ENCODE results near the gene ZNF283. TPM values are rescaled to one million over a fixed set of nuclear protein-coding genes. Genes with fewer than 3 reads are reported as not detected.

Gene ZNF283
- total and polyA plus RNA-seq, 4 donors: 0.65 to 6.4 (median 2.9) TPM

DNA sequence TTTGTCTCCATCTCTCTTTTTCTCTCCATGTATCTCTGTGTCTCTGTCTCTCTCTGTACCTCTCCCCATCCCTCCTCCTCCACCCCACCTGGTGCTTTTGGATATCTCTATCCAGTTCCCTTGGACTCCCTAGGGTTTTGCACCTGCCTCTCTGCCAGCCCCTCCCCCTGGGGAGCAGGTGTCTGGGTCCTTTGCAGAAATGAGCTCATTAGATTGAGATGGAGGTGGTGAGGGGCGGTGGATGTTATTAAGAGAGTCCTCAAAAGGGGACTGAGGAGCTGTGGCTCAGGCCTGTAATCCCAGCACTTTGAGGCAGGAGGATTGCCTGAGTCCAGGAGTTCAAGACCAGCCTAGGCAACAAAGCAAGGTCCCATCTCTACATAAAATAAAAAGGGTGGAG lies 48.5 kb upstream of the ZNF283 start:
- 87% methylated on average over 1 of the region's 1 CpG for WGBS
- DNase-seq (ENCODE audit: low spot score): no peak
- peaks cover 5 to 8% (median 6%) of the 10 kb centered on the region in 4 donors for H3K4me1 ChIP-seq (ENCODE audit: control insufficient read depth in 4 of 4, insufficient read depth in 4 of 4, low read length in 3 of 4)

More for the DNA sequence above, 48.5 kb upstream of the ZNF283 start:
- H3K36me3 ChIP-seq (ENCODE audit: control insufficient read depth in 4 of 4, insufficient read depth in 3 of 4, low read depth in 1 of 4, low read length in 3 of 4): no peaks in the 10 kb centered on the region
- no peak overlapping the region for H3K4me3 ChIP-seq (ENCODE audit: low read depth in 1 of 3, low read length in 3 of 3)
- H3K27me3 ChIP-seq (ENCODE audit: control insufficient read depth in 4 of 4, insufficient read depth in 4 of 4, low read length in 3 of 4): peaks cover 0 to 4% (median 0%) of the 10 kb centered on the region in 4 donors
- no peak overlapping the region for H3K27ac ChIP-seq (ENCODE audit: low read depth in 1 of 2, low read length in 2 of 2)
- TF ChIP-seq, protein P1, sequence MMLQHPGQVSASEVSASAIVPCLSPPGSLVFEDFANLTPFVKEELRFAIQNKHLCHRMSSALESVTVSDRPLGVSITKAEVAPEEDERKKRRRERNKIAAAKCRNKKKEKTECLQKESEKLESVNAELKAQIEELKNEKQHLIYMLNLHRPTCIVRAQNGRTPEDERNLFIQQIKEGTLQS (IDR thresholded peaks at IDR 0.05): no peak
- TF ChIP-seq GABPA (IDR thresholded peaks at IDR 0.05 in 1 of 2, conservative IDR thresholded peaks at IDR 0.05 in 1 of 2): no peak
- no peak for TF ChIP-seq RAD21 (IDR thresholded peaks at IDR 0.05)
- no peak for TF ChIP-seq NR2F2 (IDR thresholded peaks at IDR 0.05)
- TF ChIP-seq, protein P2, sequence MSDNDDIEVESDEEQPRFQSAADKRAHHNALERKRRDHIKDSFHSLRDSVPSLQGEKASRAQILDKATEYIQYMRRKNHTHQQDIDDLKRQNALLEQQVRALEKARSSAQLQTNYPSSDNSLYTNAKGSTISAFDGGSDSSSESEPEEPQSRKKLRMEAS (IDR thresholded peaks at IDR 0.05): no peak
- TF ChIP-seq, protein P3, sequence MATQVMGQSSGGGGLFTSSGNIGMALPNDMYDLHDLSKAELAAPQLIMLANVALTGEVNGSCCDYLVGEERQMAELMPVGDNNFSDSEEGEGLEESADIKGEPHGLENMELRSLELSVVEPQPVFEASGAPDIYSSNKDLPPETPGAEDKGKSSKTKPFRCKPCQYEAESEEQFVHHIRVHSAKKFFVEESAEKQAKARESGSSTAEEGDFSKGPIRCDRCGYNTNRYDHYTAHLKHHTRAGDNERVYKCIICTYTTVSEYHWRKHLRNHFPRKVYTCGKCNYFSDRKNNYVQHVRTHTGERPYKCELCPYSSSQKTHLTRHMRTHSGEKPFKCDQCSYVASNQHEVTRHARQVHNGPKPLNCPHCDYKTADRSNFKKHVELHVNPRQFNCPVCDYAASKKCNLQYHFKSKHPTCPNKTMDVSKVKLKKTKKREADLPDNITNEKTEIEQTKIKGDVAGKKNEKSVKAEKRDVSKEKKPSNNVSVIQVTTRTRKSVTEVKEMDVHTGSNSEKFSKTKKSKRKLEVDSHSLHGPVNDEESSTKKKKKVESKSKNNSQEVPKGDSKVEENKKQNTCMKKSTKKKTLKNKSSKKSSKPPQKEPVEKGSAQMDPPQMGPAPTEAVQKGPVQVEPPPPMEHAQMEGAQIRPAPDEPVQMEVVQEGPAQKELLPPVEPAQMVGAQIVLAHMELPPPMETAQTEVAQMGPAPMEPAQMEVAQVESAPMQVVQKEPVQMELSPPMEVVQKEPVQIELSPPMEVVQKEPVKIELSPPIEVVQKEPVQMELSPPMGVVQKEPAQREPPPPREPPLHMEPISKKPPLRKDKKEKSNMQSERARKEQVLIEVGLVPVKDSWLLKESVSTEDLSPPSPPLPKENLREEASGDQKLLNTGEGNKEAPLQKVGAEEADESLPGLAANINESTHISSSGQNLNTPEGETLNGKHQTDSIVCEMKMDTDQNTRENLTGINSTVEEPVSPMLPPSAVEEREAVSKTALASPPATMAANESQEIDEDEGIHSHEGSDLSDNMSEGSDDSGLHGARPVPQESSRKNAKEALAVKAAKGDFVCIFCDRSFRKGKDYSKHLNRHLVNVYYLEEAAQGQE (IDR thresholded peaks at IDR 0.05): no peak
- TF ChIP-seq, protein P4, sequence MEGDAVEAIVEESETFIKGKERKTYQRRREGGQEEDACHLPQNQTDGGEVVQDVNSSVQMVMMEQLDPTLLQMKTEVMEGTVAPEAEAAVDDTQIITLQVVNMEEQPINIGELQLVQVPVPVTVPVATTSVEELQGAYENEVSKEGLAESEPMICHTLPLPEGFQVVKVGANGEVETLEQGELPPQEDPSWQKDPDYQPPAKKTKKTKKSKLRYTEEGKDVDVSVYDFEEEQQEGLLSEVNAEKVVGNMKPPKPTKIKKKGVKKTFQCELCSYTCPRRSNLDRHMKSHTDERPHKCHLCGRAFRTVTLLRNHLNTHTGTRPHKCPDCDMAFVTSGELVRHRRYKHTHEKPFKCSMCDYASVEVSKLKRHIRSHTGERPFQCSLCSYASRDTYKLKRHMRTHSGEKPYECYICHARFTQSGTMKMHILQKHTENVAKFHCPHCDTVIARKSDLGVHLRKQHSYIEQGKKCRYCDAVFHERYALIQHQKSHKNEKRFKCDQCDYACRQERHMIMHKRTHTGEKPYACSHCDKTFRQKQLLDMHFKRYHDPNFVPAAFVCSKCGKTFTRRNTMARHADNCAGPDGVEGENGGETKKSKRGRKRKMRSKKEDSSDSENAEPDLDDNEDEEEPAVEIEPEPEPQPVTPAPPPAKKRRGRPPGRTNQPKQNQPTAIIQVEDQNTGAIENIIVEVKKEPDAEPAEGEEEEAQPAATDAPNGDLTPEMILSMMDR (IDR thresholded peaks at IDR 0.05; ENCODE audit: low read depth, low read length, missing input control): no peak
- no peak for TF ChIP-seq JUND (IDR thresholded peaks at IDR 0.05)
- TF ChIP-seq RXRA (IDR thresholded peaks at IDR 0.05): no peak
- TF ChIP-seq EGR1 (IDR thresholded peaks at IDR 0.05; ENCODE audit: low read depth in 2 of 2): no peak
- no peak for TF ChIP-seq FOXA1 (IDR thresholded peaks at IDR 0.05)
- no peak for TF ChIP-seq SP1 (IDR thresholded peaks at IDR 0.05)
- TF ChIP-seq, protein P5, sequence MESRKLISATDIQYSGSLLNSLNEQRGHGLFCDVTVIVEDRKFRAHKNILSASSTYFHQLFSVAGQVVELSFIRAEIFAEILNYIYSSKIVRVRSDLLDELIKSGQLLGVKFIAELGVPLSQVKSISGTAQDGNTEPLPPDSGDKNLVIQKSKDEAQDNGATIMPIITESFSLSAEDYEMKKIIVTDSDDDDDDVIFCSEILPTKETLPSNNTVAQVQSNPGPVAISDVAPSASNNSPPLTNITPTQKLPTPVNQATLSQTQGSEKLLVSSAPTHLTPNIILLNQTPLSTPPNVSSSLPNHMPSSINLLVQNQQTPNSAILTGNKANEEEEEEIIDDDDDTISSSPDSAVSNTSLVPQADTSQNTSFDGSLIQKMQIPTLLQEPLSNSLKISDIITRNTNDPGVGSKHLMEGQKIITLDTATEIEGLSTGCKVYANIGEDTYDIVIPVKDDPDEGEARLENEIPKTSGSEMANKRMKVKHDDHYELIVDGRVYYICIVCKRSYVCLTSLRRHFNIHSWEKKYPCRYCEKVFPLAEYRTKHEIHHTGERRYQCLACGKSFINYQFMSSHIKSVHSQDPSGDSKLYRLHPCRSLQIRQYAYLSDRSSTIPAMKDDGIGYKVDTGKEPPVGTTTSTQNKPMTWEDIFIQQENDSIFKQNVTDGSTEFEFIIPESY (IDR thresholded peaks at IDR 0.05): no peak
- TF ChIP-seq TAF1 (conservative IDR thresholded peaks at IDR 0.05): no peak
- TF ChIP-seq YY1 (IDR thresholded peaks at IDR 0.05): no peak
- TF ChIP-seq HNF4G (IDR thresholded peaks at IDR 0.05): no peak
- no peak for TF ChIP-seq FOXA2 (IDR thresholded peaks at IDR 0.05)
- TF ChIP-seq HNF4A (conservative IDR thresholded peaks at IDR 0.05): no peak
- no peaks in the 10 kb centered on the region for H3K9me3 ChIP-seq (ENCODE audit: control insufficient read depth in 4 of 4, low read length in 3 of 4)
- H3K9ac ChIP-seq (ENCODE audit: low read depth in 1 of 2, low read length in 2 of 2): no peak overlapping the region
